H54 (cell line): ENCODE results near the gene OBSCN.

ENCODE experiments used
- DNase-seq: peaks from one replicate; pipeline ENCODE4 v3.0.0; 2011; ENCODE audit warnings: low spot score, mixed read lengths; ENCODE audit not compliant: insufficient read length
- FAIRE-seq: peaks from 3 replicates; lab custom pipeline; 2011; peaks lifted over from hg19 to GRCh38; lab: Jason Lieb, UNC
- POLR2A ChIP-seq: IDR thresholded peaks from 2 replicates; pipeline ENCODE4 v1.6.1; 2011; ENCODE audit warnings: low read depth, mild to moderate bottlenecking, low read length

Gene OBSCN

DNA sequence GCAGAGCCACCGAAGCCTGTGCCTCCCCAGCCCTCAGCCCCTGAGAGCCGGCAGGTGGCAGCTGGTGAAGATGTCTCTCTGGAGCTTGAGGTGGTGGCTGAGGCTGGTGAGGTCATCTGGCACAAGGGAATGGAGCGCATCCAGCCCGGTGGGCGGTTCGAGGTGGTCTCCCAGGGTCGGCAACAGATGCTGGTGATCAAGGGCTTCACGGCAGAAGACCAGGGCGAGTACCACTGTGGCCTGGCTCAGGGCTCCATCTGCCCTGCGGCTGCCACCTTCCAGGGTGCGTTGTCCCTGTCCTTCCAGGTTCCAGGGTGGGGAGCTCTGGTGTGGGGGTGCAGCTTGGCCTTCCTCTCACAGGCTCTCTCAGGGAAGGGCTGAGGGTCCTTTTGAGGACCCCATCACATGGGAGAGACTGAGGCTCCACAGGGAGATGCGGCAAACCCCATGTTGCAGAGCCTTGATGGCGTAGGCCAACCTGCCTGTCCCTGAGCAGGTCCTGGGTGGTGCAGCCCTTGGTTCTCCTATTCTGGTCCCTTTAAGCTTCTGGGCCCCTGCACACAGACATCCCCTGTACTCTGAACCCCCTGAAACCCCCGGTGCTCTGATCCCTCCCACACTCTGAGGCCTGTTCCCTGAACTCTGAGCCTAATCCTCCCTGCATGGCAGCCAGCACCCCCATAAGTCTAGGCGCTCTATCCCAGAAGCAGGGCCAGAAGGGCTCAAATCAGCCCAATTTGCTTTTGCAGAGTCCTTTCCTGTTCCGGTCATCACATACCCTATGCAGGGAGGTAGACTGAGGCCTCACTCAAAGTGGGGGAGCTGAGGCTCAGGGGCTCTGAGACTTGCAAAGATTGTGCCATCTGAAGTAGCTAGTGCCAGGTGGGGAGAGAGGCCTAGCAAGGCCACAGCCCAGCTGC is 110.3 kb downstream of the OBSCN start:
- no peak for FAIRE-seq
- TF ChIP-seq POLR2A, result no peak
- DNase-seq, result no peak

DNA sequence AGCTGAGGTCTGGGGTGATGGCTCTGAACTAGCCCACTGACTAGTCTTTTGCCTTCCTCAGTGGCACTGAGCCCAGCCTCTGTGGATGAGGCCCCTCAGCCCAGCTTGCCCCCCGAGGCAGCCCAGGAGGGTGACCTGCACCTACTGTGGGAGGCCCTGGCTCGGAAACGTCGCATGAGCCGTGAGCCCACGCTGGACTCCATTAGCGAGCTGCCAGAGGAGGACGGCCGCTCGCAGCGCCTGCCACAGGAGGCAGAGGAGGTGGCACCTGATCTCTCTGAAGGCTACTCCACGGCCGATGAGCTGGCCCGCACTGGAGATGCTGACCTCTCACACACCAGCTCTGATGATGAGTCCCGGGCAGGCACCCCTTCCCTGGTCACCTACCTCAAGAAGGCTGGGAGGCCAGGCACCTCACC is 111.0 kb downstream of the OBSCN start:
- no peak for DNase-seq
- no peak for FAIRE-seq
- TF ChIP-seq POLR2A, result no peak

DNA sequence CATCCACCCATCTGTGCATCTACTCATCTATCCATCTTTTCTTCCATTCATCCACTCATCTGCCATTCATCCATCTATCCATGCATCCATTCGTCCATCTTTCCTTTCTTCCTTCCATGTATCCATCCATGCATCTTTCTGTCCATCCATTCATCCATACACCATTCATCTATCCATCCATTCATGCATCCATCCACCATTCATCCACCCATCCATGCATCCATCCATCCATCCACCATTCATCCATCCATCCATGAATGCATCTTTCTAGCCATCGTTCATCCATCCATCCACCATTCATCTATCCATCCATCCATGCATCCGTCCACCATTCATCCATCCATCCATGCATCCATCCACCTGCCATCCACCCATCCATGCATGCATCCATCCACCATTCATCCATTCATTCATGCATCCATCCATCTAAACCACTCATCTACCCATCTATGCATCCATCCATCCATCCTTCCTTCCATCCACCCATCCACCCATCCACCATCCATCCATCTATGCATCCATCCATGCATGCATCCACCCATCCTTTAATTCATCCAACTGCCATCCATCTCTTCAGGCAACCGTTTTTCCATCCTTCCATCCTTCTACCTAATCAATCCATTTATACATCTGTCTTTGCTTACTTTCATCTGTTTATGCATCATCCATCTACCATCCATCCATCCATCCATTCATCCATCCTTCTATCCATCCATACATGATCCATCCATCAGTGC is 111.7 kb downstream of the OBSCN start:
- TF ChIP-seq POLR2A, result no peak
- no peak for DNase-seq
- FAIRE-seq, result no peak

DNA sequence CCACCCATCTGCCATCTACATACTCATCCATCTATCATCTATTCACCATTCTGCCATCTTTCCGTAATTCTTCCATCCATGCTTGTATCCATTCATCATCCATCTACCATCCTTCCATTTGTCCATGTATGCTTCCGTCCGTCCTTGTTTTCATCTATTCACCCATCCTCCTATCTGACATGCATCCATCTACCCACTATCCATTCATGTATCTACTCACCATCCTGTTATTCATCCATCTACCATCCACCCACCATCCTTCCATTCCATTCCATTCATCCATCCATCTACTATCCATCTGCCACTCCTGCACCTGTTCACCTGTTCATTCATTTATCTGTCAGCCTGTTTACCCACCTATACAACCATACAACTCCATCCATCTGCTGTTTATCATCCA is 112.5 kb downstream of the OBSCN start:
- TF ChIP-seq POLR2A, result no peak
- DNase-seq, result no peak
- FAIRE-seq, result no peak

DNA sequence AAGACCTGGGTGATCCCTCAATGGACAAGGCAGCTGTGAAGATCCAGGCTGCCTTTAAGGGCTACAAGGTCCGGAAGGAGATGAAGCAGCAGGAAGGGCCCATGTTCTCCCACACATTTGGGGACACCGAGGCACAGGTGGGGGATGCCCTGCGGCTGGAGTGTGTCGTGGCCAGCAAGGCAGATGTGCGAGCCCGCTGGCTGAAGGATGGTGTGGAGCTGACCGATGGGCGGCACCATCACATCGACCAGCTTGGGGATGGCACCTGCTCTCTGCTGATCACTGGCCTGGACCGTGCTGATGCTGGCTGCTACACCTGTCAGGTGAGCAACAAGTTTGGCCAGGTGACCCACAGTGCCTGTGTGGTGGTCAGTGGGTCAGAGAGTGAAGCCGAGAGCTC is 113.6 kb downstream of the OBSCN start:
- no peak for TF ChIP-seq POLR2A
- DNase-seq, result no peak
- no peak for FAIRE-seq

DNA sequence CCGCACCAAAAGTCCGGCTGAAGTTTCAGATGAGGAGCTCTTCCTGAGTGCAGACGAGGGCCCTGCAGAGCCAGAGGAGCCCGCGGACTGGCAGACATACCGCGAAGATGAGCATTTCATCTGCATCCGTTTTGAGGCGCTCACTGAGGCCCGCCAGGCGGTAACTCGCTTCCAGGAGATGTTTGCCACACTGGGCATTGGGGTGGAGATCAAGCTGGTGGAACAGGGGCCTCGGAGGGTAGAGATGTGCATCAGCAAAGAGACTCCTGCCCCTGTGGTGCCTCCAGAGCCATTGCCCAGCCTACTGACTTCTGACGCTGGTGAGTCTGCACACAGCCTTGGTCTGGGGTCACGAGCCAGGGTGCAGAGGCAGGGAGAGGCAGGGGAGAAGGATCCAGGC is 114.1 kb downstream of the OBSCN start:
- TF ChIP-seq POLR2A, result no peak
- FAIRE-seq (no peak), DNase-seq (no peak)

DNA sequence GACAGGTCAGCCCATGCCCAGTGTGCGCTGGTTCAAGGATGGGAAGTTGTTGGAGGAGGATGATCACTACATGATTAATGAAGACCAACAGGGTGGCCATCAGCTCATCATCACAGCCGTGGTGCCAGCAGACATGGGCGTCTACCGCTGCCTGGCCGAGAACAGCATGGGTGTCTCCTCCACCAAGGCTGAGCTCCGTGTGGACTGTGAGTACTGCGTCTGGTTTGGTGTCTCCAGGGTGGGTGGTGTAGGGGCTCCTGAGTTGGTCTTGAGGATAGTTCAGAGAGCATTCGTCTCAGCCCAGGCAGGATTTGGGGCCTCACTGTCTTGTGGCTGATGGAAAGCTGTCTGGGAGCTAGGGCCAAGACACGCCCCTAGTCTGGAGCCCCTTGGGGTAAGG is 115.6 kb downstream of the OBSCN start:
- DNase-seq, result no peak
- no peak for FAIRE-seq
- no peak for TF ChIP-seq POLR2A

DNA sequence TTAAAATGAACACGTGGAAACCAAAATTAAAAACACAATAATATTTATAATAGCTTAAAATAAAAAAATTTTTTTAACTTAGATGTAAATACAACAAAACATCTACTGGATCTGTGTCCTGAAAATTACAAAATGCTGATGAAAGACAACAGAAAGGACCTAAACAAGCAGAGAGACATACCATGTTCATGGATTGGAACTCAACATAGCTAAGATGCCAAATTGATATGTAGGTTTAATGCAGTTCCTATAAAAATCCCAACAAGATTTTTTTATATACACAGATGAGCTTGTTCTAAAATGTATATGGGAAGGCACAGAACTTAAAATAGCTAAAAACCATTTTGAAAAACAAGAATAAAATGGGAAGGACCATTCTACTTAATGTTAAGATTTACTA is 117.4 kb downstream of the OBSCN start:
- no peak for TF ChIP-seq POLR2A
- FAIRE-seq (no peak), DNase-seq (no peak)

DNA sequence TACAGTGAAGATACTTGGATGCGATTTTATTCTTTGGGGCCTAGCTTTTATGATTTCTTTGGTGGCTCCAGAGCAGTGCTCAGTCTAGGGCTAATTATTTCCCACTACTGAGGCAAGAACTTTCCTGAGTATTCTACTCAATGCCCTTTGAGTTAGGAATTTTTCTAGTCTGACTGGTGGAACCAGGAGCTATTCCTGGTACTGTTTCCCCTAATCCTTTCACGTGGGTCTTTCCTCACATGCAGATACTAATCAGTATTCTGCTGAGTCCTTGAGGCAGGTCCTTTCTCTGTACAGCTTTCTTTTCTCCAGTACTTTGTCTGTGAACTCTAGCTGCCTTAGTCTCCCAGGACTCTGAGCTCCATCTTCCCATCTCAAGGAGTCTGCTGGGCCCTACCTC is 122.0 kb downstream of the OBSCN start:
- TF ChIP-seq POLR2A, result no peak
- DNase-seq (no peak), FAIRE-seq (no peak)

DNA sequence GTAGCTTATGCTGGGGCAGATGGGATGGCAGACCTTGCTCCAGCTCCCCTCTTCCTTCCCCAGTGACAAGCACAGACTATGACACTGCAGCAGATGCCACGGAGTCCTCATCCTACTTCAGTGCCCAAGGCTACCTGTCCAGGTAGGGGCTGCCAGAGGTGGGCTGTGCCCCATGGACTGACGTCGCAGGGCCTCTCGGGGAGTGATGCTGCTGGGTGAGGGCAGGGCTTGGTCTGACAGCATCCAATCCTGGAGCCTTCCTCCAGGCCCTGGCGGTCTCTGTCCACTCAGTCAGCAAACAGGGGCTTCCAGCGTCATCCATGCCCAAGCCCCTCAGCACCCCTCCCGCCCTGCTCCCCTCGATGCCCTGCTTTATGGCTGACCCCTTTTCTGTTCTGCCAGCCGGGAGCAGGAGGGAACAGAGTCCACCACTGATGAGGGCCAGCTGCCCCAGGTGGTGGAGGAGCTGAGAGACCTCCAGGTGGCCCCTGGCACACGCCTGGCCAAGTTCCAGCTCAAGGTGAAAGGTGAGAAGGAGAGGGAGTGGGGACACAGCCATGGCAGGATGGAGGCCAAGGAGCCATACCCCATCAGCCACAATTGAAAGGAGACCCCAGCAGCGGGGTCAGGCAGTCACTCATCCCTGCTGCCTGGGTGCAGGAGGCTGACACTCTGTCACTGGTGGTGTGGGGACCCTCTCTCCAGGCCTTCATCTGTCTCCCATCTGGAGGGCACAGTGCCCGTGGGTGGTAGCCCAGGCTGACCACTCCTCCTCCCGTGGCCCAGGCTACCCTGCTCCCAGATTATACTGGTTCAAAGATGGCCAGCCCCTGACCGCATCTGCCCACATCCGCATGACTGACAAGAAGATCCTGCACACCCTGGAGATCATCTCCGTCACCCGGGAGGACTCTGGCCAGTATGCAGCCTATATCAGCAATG is 125.2 kb downstream of the OBSCN start:
- DNase-seq, result no peak
- FAIRE-seq, result no peak
- TF ChIP-seq POLR2A, result no peak

DNA sequence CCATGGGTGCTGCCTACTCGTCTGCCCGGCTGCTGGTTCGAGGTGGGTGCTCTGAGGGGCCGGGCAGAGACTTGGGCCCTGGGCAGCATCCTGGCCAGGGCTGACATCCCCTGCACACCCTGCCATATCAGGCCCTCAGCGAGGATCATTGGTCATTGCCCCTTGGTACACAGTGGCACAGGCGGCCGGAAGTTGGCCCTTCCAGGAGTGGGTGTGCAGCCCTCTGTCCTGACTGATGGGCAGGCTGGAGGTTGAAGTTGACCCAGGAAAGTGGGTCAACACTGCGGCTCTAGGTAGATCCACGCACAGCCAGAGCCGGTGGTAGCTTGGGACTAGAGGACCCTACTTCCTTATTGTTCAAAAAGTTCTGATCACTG is 125.9 kb downstream of the OBSCN start:
- FAIRE-seq, result no peak
- TF ChIP-seq POLR2A, result no peak
- no peak for DNase-seq

DNA sequence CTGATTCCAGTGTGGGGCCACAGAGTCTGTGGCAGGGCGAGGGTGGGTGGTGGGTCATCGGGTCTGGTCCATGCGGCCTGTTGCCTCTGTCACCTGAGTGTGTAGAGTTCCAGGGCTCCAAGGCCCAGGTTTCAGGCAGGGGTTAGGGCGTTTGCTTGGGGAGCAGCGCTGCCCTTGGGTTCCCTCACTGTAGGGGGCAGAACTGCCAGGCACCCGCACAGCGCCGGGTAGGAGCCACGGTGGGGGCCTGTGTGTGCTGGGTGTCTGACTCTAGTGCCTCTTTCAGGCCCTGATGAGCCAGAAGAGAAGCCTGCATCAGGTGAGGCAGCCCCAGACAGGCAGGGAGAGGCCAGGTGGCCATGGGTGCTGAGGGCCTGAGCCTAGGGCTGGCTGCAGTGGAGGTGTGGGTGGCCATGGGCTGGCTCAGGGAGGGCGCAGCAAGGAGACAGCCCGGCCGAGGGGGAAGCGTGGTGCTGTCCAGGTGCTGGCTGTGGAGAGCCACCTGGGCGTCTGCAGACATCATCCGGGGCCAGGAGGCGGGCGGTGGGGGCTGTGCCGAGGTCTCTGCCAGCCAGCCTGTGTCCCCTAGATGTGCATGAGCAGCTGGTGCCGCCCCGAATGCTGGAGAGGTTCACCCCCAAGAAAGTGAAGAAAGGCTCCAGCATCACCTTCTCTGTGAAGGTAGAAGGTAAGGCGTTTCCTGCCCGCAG is 126.5 kb downstream of the OBSCN start:
- TF ChIP-seq POLR2A, result no peak
- no peak for DNase-seq
- FAIRE-seq, result no peak

DNA sequence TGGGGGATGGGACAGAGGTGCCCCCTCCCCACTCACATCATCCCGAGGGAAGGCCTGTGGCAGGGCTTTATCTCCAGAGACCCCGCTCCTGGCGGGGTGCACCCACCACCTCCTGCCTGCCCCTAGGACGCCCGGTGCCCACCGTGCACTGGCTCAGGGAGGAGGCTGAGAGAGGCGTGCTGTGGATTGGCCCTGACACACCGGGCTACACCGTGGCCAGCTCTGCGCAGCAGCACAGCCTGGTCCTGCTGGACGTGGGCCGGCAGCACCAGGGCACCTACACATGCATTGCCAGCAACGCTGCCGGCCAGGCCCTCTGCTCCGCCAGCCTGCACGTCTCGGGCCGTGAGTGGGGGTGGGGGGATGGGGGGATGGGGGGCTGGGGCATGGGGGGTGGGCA is 127.1 kb downstream of the OBSCN start:
- DNase-seq, result no peak
- TF ChIP-seq POLR2A, result no peak
- FAIRE-seq, result no peak
